A673 (cell line): ENCODE results near the gene SUMO2.

Experiments used
- EZH2 ChIP-seq: fragments of 200-600 bp; sonication (generic); IDR thresholded peaks from 2 replicates; pipeline ENCODE4 v1.6.1; 2017; ENCODE audit warnings: borderline replicate concordance, low read depth, mild to moderate bottlenecking, mixed read lengths, antibody characterized with exemption, low read length; ENCODE audit not compliant: poor library complexity, severe bottlenecking
- TF ChIP-seq, protein P1 (sequence below): fragments of 300-800, 200-600 bp; sonication (generic); conservative IDR thresholded peaks from 2 replicates; pipeline ENCODE4 v1.5.1; 2017; ENCODE audit warnings: low read depth, mild to moderate bottlenecking, antibody characterized with exemption, low read length, moderate library complexity, mixed read lengths

- TF ChIP-seq, protein P1, sequence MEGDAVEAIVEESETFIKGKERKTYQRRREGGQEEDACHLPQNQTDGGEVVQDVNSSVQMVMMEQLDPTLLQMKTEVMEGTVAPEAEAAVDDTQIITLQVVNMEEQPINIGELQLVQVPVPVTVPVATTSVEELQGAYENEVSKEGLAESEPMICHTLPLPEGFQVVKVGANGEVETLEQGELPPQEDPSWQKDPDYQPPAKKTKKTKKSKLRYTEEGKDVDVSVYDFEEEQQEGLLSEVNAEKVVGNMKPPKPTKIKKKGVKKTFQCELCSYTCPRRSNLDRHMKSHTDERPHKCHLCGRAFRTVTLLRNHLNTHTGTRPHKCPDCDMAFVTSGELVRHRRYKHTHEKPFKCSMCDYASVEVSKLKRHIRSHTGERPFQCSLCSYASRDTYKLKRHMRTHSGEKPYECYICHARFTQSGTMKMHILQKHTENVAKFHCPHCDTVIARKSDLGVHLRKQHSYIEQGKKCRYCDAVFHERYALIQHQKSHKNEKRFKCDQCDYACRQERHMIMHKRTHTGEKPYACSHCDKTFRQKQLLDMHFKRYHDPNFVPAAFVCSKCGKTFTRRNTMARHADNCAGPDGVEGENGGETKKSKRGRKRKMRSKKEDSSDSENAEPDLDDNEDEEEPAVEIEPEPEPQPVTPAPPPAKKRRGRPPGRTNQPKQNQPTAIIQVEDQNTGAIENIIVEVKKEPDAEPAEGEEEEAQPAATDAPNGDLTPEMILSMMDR = no peak
- no peak for TF ChIP-seq EZH2
Measured at GRCh38 chr17:75182569-75183436, at the start of gene SUMO2.
